Ishikawa (cell line): ENCODE data around the gene EEF2K.

Experiments
- CEBPB ChIP-seq: IDR thresholded peaks from 2 replicates; pipeline ENCODE4 v1.6.1; 2012
- CREB1 ChIP-seq: IDR thresholded peaks from 2 replicates; pipeline ENCODE4 v1.6.1; 2012; ENCODE audit warnings: low read depth
- EP300 ChIP-seq: IDR thresholded peaks from 2 replicates; pipeline ENCODE4 v1.6.1; 2012; ENCODE audit warnings: borderline replicate concordance
- FOXM1 ChIP-seq: IDR thresholded peaks from 2 replicates; pipeline ENCODE4 v1.6.1; 2012; ENCODE audit warnings: low read depth, borderline replicate concordance
- RAD21 ChIP-seq: IDR thresholded peaks from 2 replicates; pipeline ENCODE4 v1.6.1; 2012; ENCODE audit warnings: low read depth
- TAF1 ChIP-seq: IDR thresholded peaks from 2 replicates; pipeline ENCODE4 v1.6.1; 2012; ENCODE audit warnings: low read depth, mild to moderate bottlenecking
- TCF12 ChIP-seq: IDR thresholded peaks from 2 replicates; pipeline ENCODE4 v1.6.1; 2012; ENCODE audit warnings: low read depth
- TEAD4 ChIP-seq: IDR thresholded peaks from 2 replicates; pipeline ENCODE4 v1.6.1; 2012
- TF ChIP-seq, protein P1 (sequence below): IDR thresholded peaks from 2 replicates; pipeline ENCODE4 v1.6.1; 2012; ENCODE audit warnings: low read depth, mild to moderate bottlenecking
- TF ChIP-seq, protein P2 (sequence below): IDR thresholded peaks from 2 replicates; pipeline ENCODE4 v1.6.1; 2012

DNA sequence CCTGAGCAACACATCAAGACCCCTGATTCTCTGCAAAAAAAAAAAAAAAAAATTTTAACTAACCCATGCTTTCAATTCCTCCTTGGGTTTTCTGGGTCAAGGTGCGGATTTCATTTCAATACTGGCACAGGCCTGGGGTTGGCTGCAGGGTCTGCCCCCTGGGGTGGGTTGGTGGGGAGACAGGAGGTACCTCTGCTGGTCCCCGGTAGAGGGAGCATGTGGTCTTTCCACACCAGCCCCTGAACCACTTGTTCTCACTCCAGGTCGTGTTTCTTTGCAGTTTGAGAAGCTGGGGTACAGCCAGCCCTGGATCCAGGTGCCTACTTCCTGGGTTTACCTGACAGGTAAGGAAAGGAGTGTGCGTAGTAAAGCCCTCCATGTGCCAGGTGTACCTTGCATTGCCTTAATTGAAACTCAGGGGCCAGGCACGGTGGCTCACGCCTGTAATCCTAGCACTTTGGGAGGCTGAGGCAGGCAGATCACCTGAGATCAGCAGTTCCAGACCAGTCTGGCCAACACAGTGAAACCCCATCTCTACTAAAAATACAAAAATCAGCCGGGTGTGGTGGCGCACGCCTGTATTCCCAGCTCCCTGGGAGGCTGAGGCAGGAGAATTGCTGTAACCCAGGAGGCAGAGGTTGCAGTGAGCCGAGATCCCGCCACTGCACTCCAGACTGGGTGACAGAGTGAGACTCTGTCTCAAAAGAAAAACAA is 22.0 kb upstream of the EEF2K start:
- no peak for TF ChIP-seq RAD21
- TF ChIP-seq CREB1: no peak
- TF ChIP-seq EP300: no peak
- no peak for TF ChIP-seq TAF1
- TF ChIP-seq, protein P1, sequence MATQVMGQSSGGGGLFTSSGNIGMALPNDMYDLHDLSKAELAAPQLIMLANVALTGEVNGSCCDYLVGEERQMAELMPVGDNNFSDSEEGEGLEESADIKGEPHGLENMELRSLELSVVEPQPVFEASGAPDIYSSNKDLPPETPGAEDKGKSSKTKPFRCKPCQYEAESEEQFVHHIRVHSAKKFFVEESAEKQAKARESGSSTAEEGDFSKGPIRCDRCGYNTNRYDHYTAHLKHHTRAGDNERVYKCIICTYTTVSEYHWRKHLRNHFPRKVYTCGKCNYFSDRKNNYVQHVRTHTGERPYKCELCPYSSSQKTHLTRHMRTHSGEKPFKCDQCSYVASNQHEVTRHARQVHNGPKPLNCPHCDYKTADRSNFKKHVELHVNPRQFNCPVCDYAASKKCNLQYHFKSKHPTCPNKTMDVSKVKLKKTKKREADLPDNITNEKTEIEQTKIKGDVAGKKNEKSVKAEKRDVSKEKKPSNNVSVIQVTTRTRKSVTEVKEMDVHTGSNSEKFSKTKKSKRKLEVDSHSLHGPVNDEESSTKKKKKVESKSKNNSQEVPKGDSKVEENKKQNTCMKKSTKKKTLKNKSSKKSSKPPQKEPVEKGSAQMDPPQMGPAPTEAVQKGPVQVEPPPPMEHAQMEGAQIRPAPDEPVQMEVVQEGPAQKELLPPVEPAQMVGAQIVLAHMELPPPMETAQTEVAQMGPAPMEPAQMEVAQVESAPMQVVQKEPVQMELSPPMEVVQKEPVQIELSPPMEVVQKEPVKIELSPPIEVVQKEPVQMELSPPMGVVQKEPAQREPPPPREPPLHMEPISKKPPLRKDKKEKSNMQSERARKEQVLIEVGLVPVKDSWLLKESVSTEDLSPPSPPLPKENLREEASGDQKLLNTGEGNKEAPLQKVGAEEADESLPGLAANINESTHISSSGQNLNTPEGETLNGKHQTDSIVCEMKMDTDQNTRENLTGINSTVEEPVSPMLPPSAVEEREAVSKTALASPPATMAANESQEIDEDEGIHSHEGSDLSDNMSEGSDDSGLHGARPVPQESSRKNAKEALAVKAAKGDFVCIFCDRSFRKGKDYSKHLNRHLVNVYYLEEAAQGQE: no peak
- no peak for TF ChIP-seq FOXM1
- no peak for TF ChIP-seq CEBPB
- no peak for TF ChIP-seq TEAD4
- TF ChIP-seq TCF12: no peak
- TF ChIP-seq, protein P2, sequence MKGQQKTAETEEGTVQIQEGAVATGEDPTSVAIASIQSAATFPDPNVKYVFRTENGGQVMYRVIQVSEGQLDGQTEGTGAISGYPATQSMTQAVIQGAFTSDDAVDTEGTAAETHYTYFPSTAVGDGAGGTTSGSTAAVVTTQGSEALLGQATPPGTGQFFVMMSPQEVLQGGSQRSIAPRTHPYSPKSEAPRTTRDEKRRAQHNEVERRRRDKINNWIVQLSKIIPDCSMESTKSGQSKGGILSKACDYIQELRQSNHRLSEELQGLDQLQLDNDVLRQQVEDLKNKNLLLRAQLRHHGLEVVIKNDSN: no peak
